Endothelial cell of umbilical vein (primary cell): ENCODE results near the gene CNOT4. TPM values are rescaled to one million over a fixed set of nuclear protein-coding genes. Genes with fewer than 3 reads are reported as not detected.

ENCODE experiments used
- BruUV-seq: library from RNA; stranded (reverse); fragments of 400-500 nt; replicated peaks from 2 replicates; lab custom pipeline; 2021; lab: Mats Ljungman, UMichigan
- CTCF ChIA-PET: fragments of 300-600, 350-600 bp; sonication (Branson Sonifier 250); formaldehyde crosslinking; loops from one replicate; lab custom pipeline; 2021; ENCODE audit warnings: antibody characterized with exemption, inconsistent platforms; lab: Charles Lee
- POLR2A ChIA-PET: fragments of 300-600, 350-600 bp; sonication (Branson Sonifier 250); formaldehyde crosslinking; loops from one replicate; lab custom pipeline; 2021; ENCODE audit warnings: antibody characterized with exemption, inconsistent platforms; lab: Charles Lee
- DNase-seq: peaks from one replicate; pipeline ENCODE4 v3.0.0-alpha.2; 2011; ENCODE audit warnings: low read depth, low spot score
- FAIRE-seq: peaks from 2 replicates; lab custom pipeline; 2011; peaks lifted over from hg19 to GRCh38; lab: Jason Lieb, UNC
- H2AFZ ChIP-seq: 2 replicates; pipeline ENCODE4 v1.6.0; 2012; ENCODE audit warnings: low read depth, low read length, control low read depth, inconsistent platforms
- H3K27ac ChIP-seq: 2 replicates; pipeline ENCODE4 v1.5.1; 2011; ENCODE audit warnings: low read depth, mild to moderate bottlenecking, control low read depth, low read length, moderate library complexity; ENCODE audit not compliant: insufficient read depth
- H3K27me3 ChIP-seq, 2 experiments: 2 replicates each; pipeline versions ENCODE4 v1.6.0 to v1.6.1; 2011; ENCODE audit warnings: low read length in 2 of 2, mixed read lengths in 1 of 2; ENCODE audit not compliant: control insufficient read depth in 2 of 2, insufficient read depth in 2 of 2
- H3K36me3 ChIP-seq, 2 experiments: 2 replicates in 1 of 2; 3 replicates in 1 of 2; pipeline ENCODE4 v1.5.1; 2011; ENCODE audit warnings: low read length in 2 of 2, mild to moderate bottlenecking in 1 of 2, moderate library complexity in 1 of 2; ENCODE audit not compliant: control insufficient read depth in 2 of 2, insufficient read depth in 2 of 2; ENCODE audit errors: extremely low read depth in 1 of 2
- H3K4me1 ChIP-seq: 3 replicates; pipeline ENCODE4 v1.5.1; 2011; ENCODE audit warnings: mild to moderate bottlenecking, low read length; ENCODE audit not compliant: control insufficient read depth, insufficient read depth; ENCODE audit errors: extremely low read depth
- H3K4me2 ChIP-seq: 2 replicates; pipeline ENCODE4 v1.6.1; 2011; ENCODE audit warnings: low read length, control low read depth, mixed read lengths; ENCODE audit not compliant: insufficient read depth
- H3K4me3 ChIP-seq, 3 experiments: fragments of 200-600 bp in 1 of 3; sonication (generic), shearing (Covaris generic) in 1 of 3; replicated peaks in 1 of 3; 2 replicates each; pipeline ENCODE4 v1.5.1; 2011 to 2016; ENCODE audit warnings: control low read depth in 3 of 3, low read length in 3 of 3, mild to moderate bottlenecking in 2 of 3, inconsistent platforms in 1 of 3, low read depth in 1 of 3, moderate library complexity in 1 of 3; ENCODE audit not compliant: insufficient read depth in 1 of 3
- H3K79me2 ChIP-seq: 2 replicates; pipeline ENCODE4 v1.6.0; 2012; ENCODE audit warnings: low read length, inconsistent platforms; ENCODE audit not compliant: control insufficient read depth, insufficient read depth
- H3K9ac ChIP-seq: replicated peaks from 2 replicates; pipeline ENCODE3; 2011; ENCODE audit warnings: low read length, control low read depth; ENCODE audit not compliant: insufficient read depth; ENCODE audit errors: extremely low read depth
- H3K9me1 ChIP-seq: replicated peaks from 3 replicates; pipeline ENCODE4 v1.6.0; 2011; ENCODE audit warnings: mild to moderate bottlenecking, low read length; ENCODE audit not compliant: control insufficient read depth, insufficient read depth; ENCODE audit errors: extremely low read depth
- H3K9me3 ChIP-seq: replicated peaks from 2 replicates; pipeline ENCODE4 v1.5.1; 2012; ENCODE audit warnings: low read length, inconsistent platforms; ENCODE audit not compliant: control insufficient read depth, insufficient read depth
- H4K20me1 ChIP-seq: replicated peaks from 2 replicates; pipeline ENCODE3; 2011; ENCODE audit warnings: mild to moderate bottlenecking, low read length; ENCODE audit not compliant: control insufficient read depth, insufficient read depth; ENCODE audit errors: extremely low read depth
- EZH2 ChIP-seq: IDR thresholded peaks from 2 replicates; pipeline ENCODE4 v1.6.1; 2012; ENCODE audit warnings: borderline replicate concordance, low read depth, mild to moderate bottlenecking, moderate library complexity, low read length, inconsistent platforms; ENCODE audit not compliant: severe bottlenecking
- FOS ChIP-seq: IDR thresholded peaks from 2 replicates; pipeline ENCODE4 v1.6.1; 2011; ENCODE audit warnings: mild to moderate bottlenecking, low read length, moderate library complexity, borderline replicate concordance; ENCODE audit not compliant: insufficient read depth
- GATA2 ChIP-seq: IDR thresholded peaks from 2 replicates; pipeline ENCODE4 v1.7.0; 2011; ENCODE audit warnings: low read depth, mild to moderate bottlenecking, moderate library complexity, mixed read lengths, low read length; ENCODE audit not compliant: insufficient read length, insufficient read depth
- JUN ChIP-seq: IDR thresholded peaks from 2 replicates; pipeline ENCODE4 v1.6.1; 2011; ENCODE audit warnings: borderline replicate concordance, low read depth; ENCODE audit not compliant: insufficient read length, insufficient read depth
- MYC ChIP-seq: IDR thresholded peaks from one replicate; pipeline ENCODE4 v1.6.1; 2011; ENCODE audit warnings: mild to moderate bottlenecking, low read depth, low read length
- POLR2A ChIP-seq: IDR thresholded peaks from 2 replicates; pipeline ENCODE4 v1.6.1; 2012; ENCODE audit warnings: low read depth, mild to moderate bottlenecking, control low read depth, low read length
- POLR2AphosphoS5 ChIP-seq: IDR thresholded peaks from 2 replicates; pipeline ENCODE4 v1.6.1; 2012; ENCODE audit warnings: low read depth, mild to moderate bottlenecking, control low read depth, low read length, moderate library complexity; ENCODE audit not compliant: insufficient read depth
- dilution Hi-C: fragments of 300-500 bp; cut with MboI; formaldehyde crosslinking; loops from one replicate; pipeline ENCODE4 v1.15.0; 2019; ENCODE audit warnings: low sequenced_read_pairs; ENCODE audit not compliant: extremely low pct_ligation_motif_present
- intact Hi-C: fragments of 100-400 bp; cut with micrococcal nuclease; formaldehyde crosslinking; loops from one replicate; pipeline ENCODE4 v1.10.0; 2022
- polyA plus RNA-seq, 4 experiments: library from polyadenylated mRNA; depleted of rRNA in 3 of 4; stranded (reverse) in 3 of 4; unstranded in 1 of 4; fragments of >200 nt; gene quantifications; 2 replicates each; pipeline versions ENCODE4 v1.2.1 to v1.2.3, GENCODE V29; 2011 to 2012; ENCODE audit warnings: missing spikeins in 1 of 4
- total RNA-seq: library from RNA; stranded (reverse); gene quantifications from 2 replicates; pipeline ENCODE4 v1.2.3, GENCODE V29; 2021
- TF ChIP-seq, protein P1 (sequence below): IDR thresholded peaks from 2 replicates; pipeline ENCODE4 v1.6.1; 2011; ENCODE audit not compliant: insufficient read depth, insufficient read length
- TF ChIP-seq, protein P2 (sequence below), 2 donors: IDR thresholded peaks; 1 replicate in 1 of 2; 2 replicates in 1 of 2; pipeline ENCODE4 v1.5.1; 2011; ENCODE audit warnings: low read length in 2 of 2, mild to moderate bottlenecking in 2 of 2, moderate library complexity in 2 of 2, control low read depth in 1 of 2, inconsistent platforms in 1 of 2, low read depth in 1 of 2; ENCODE audit not compliant: insufficient read depth in 1 of 2; ENCODE audit errors: extremely low read depth in 1 of 2

CNOT4 gene
- total and polyA plus RNA-seq, 2 donors (not counting 3 experiments of a cell fraction or from before 2014, with no cell fraction given): 10.3 to 21.7 TPM

- no peaks in the 10 kb centered on the region for H3K9me1 ChIP-seq
- H3K9me3 ChIP-seq: no peaks in the 10 kb centered on the region
- H3K27me3 ChIP-seq: no peaks in the 10 kb centered on the region
- H3K4me2 ChIP-seq: no peak overlapping the region
- intact Hi-C loops: no loop called here
- H3K79me2 ChIP-seq: no peaks in the 10 kb centered on the region
- no peak overlapping the region for H3K4me3 ChIP-seq
- H3K9ac ChIP-seq: no peak overlapping the region
- FAIRE-seq: no peak
- BruUV-seq: no TSS peak
- CTCF ChIA-PET: no interaction called here
- no peak for TF ChIP-seq FOS
- TF ChIP-seq, protein P1, sequence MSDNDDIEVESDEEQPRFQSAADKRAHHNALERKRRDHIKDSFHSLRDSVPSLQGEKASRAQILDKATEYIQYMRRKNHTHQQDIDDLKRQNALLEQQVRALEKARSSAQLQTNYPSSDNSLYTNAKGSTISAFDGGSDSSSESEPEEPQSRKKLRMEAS: no peak
- TF ChIP-seq EZH2: no peak
- TF ChIP-seq MYC: no peak
- no peak for TF ChIP-seq POLR2AphosphoS5
- TF ChIP-seq JUN: no peak
- no peak for TF ChIP-seq POLR2A
- H3K4me1 ChIP-seq: no peaks in the 10 kb centered on the region
- dilution Hi-C loops: no loop called here
- H3K27ac ChIP-seq: no peak overlapping the region
- POLR2A ChIA-PET: no interaction called here
- no peak overlapping the region for H2AFZ ChIP-seq
- peaks cover 0 to 5% of the 10 kb centered on the region in 2 experiments for H3K36me3 ChIP-seq
- no peak for DNase-seq
- no peaks in the 10 kb centered on the region for H4K20me1 ChIP-seq
Observed at GRCh38 chr7:135366843-135367508, 142.9 kb downstream of the CNOT4 start.

- Histone ChIP-seq H3K4me2 (no peak overlapping the region), H3K9me3 (no peaks in the 10 kb centered on the region), H3K27me3 (no peaks in the 10 kb centered on the region), H3K79me2 (no peaks in the 10 kb centered on the region), H2AFZ (no peak overlapping the region), H4K20me1 (no peaks in the 10 kb centered on the region), H3K36me3 (peaks cover 0 to 6% of the 10 kb centered on the region in 2 experiments), H3K4me3 (no peak overlapping the region), H3K9ac (no peak overlapping the region), H3K4me1 (no peaks in the 10 kb centered on the region), H3K27ac (no peak overlapping the region), H3K9me1 (no peaks in the 10 kb centered on the region)
- dilution Hi-C loops: no loop called here
- ChIA-PET CTCF (no interaction called here), POLR2A (no interaction called here)
- DNase-seq (no peak), FAIRE-seq (no peak)
- intact Hi-C loops: no loop called here
- TF ChIP-seq EZH2 (no peak), GATA2 (no peak), POLR2A (no peak), MYC (no peak), FOS (no peak), POLR2AphosphoS5 (no peak), JUN (no peak)
- TF ChIP-seq, protein P1: no peak
- TF ChIP-seq, protein P2, sequence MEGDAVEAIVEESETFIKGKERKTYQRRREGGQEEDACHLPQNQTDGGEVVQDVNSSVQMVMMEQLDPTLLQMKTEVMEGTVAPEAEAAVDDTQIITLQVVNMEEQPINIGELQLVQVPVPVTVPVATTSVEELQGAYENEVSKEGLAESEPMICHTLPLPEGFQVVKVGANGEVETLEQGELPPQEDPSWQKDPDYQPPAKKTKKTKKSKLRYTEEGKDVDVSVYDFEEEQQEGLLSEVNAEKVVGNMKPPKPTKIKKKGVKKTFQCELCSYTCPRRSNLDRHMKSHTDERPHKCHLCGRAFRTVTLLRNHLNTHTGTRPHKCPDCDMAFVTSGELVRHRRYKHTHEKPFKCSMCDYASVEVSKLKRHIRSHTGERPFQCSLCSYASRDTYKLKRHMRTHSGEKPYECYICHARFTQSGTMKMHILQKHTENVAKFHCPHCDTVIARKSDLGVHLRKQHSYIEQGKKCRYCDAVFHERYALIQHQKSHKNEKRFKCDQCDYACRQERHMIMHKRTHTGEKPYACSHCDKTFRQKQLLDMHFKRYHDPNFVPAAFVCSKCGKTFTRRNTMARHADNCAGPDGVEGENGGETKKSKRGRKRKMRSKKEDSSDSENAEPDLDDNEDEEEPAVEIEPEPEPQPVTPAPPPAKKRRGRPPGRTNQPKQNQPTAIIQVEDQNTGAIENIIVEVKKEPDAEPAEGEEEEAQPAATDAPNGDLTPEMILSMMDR (IDR thresholded peaks at IDR 0.05; ENCODE audit: extremely low read depth in 1 of 2, insufficient read depth in 1 of 2, low read depth in 1 of 2, low read length in 2 of 2): no peak
- BruUV-seq: no TSS peak
Observed at GRCh38 chr7:135365721-135366120, 144.2 kb downstream of the CNOT4 start.
